ENCODE measurements around the gene TMEM238L.

TMEM238L gene

DNA sequence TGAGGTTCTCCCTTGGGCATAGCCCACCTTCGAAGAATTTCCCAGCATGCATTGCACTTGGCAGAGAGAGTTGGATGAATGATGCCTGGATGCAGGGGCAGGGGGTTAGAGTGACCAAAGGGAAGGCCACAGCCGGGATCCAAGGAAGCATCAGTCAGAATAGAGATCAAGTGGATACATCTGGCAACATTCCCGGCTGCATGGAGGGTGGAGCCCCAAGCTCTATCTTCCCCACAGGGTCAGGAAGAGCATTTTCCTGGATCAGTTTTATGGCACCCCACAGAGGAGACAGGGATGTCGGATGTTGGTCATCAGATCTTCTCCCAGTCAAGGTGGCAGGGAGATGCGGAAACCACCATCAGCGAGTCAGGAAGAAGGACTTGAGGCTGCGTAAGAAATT lies 21.0 kb upstream of the TMEM238L start:
- Histone ChIP-seq H3K18ac (ENCODE audit: low read depth in 1 of 2, low read length in 2 of 2) (no peak overlapping the region), H2BK5ac (ENCODE audit: low read depth, low read length, poor library complexity, severe bottlenecking) (no peak overlapping the region), H2BK120ac (ENCODE audit: low read depth, low read length) (no peak overlapping the region), H2AFZ (ENCODE audit: low read depth, low read length) (no peak overlapping the region), H3K9me3 (ENCODE audit: control insufficient read depth, low read length) (no peaks in the 10 kb centered on the region), H2BK12ac (ENCODE audit: low read length in 2 of 2) (no peak overlapping the region), H3K79me1 (replicated peaks; ENCODE audit: low read length, poor library complexity, severe bottlenecking) (no peaks in the 10 kb centered on the region), H4K91ac (ENCODE audit: low read length) (no peak overlapping the region), H3K9ac (ENCODE audit: low read length) (no peak overlapping the region), H3K4me2 (ENCODE audit: low read length, poor library complexity, severe bottlenecking) (no peak overlapping the region), H3K36me3 (ENCODE audit: control insufficient read depth in 1 of 2, insufficient read depth in 2 of 2, low read depth in 1 of 2, low read length in 2 of 2) (no peaks in the 10 kb centered on the region), H3K4me3 (ENCODE audit: insufficient read depth in 1 of 2, low read depth in 1 of 2, low read length in 2 of 2) (no peak overlapping the region), H3K27me3 (ENCODE audit: control insufficient read depth in 1 of 2, insufficient read depth in 1 of 2, low read length in 2 of 2) (peaks cover 0 to 16% of the 10 kb centered on the region in 2 experiments), H3K14ac (ENCODE audit: low read length in 2 of 2) (no peak overlapping the region), H2BK15ac (ENCODE audit: low read depth, poor library complexity, severe bottlenecking) (no peak overlapping the region), H3K23ac (ENCODE audit: low read length in 2 of 2) (no peak overlapping the region), H3K27ac (ENCODE audit: low read length, poor library complexity, severe bottlenecking) (no peak overlapping the region), H3K4ac (ENCODE audit: low read depth in 1 of 2, low read length in 2 of 2) (no peak overlapping the region), H4K8ac (ENCODE audit: low read length) (no peak overlapping the region), H3K4me1 (ENCODE audit: control insufficient read depth, insufficient read depth, low read depth, low read length) (no peaks in the 10 kb centered on the region), H2AK5ac (ENCODE audit: low read length, severe bottlenecking) (no peak overlapping the region)
- DNase-seq = no peak
- WGBS = 87% methylated on average over 7 of the region's 7 CpGs

DNA sequence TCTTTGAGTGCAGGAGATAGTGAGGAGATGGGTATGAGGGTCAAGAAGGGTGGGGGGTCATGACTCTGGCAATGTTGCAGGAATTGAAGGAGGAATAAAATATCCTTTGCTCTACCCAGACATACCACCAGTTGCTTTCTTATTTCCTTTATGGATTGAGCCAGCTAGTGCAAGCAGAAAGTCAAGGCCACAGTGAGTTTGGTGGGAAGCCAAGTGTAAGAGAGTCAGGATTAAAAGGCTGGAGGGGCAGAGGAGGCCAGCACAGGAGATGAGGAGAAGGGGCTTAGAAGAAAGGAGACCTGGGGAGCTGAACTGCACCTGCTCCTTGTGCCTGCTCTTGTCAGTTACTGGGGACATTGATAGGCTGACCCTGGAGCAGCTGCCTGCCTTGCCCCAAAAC lies 17.9 kb upstream of the TMEM238L start:
- no peak overlapping the region for H3K27ac ChIP-seq (ENCODE audit: low read length, poor library complexity, severe bottlenecking)
- H3K4ac ChIP-seq (ENCODE audit: low read depth in 1 of 2, low read length in 2 of 2) = no peak overlapping the region
- H2BK15ac ChIP-seq (ENCODE audit: low read depth, poor library complexity, severe bottlenecking) = no peak overlapping the region
- H3K18ac ChIP-seq (ENCODE audit: low read depth in 1 of 2, low read length in 2 of 2) = no peak overlapping the region
- no peak overlapping the region for H3K4me2 ChIP-seq (ENCODE audit: low read length, poor library complexity, severe bottlenecking)
- DNase-seq = no peak
- no peak overlapping the region for H2AFZ ChIP-seq (ENCODE audit: low read depth, low read length)
- no peak overlapping the region for H2BK5ac ChIP-seq (ENCODE audit: low read depth, low read length, poor library complexity, severe bottlenecking)
- H3K9me3 ChIP-seq (ENCODE audit: control insufficient read depth, low read length) = no peaks in the 10 kb centered on the region
- H2BK120ac ChIP-seq (ENCODE audit: low read depth, low read length) = no peak overlapping the region
- H3K9ac ChIP-seq (ENCODE audit: low read length) = no peak overlapping the region
- no peaks in the 10 kb centered on the region for H3K4me1 ChIP-seq (ENCODE audit: control insufficient read depth, insufficient read depth, low read depth, low read length)
- H3K36me3 ChIP-seq (ENCODE audit: control insufficient read depth in 1 of 2, insufficient read depth in 2 of 2, low read depth in 1 of 2, low read length in 2 of 2) = no peaks in the 10 kb centered on the region
- H2BK12ac ChIP-seq (ENCODE audit: low read length in 2 of 2) = no peak overlapping the region
- H2AK5ac ChIP-seq (ENCODE audit: low read length, severe bottlenecking) = no peak overlapping the region
- no peak overlapping the region for H3K14ac ChIP-seq (ENCODE audit: low read length in 2 of 2)
- H4K8ac ChIP-seq (ENCODE audit: low read length) = no peak overlapping the region
- no peak overlapping the region for H4K91ac ChIP-seq (ENCODE audit: low read length)
- peaks cover 0 to 10% of the 10 kb centered on the region in 2 experiments for H3K27me3 ChIP-seq (ENCODE audit: control insufficient read depth in 1 of 2, insufficient read depth in 1 of 2, low read length in 2 of 2)
- H3K79me1 ChIP-seq (replicated peaks; ENCODE audit: low read length, poor library complexity, severe bottlenecking) = no peaks in the 10 kb centered on the region
- H3K23ac ChIP-seq (ENCODE audit: low read length in 2 of 2) = no peak overlapping the region
- no peak overlapping the region for H3K4me3 ChIP-seq (ENCODE audit: insufficient read depth in 1 of 2, low read depth in 1 of 2, low read length in 2 of 2)

DNA sequence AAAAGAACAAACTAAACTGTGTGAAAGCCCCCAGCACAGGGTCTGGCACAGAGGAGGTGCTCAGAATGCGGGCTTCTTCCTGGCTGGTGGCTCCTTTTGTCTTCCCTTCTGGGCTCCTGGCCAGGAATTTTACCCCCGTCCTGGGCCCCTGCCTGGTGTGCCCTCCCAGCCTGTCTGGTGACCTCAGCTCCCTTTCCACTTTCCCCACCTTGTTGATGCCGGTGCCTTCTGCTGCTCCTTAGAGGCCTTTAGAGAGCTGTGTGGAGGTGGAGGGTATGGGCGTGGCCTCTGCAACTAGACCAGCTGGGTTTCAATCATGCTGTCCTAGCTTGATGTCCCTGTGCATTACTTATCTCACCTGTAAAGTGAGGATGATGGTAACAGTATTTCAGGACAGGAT lies 17.2 kb upstream of the TMEM238L start:
- H3K4me2 ChIP-seq (ENCODE audit: low read length, poor library complexity, severe bottlenecking) = no peak overlapping the region
- WGBS = 43% methylated on average over 3 of the region's 4 CpGs
- no peaks in the 10 kb centered on the region for H3K4me1 ChIP-seq (ENCODE audit: control insufficient read depth, insufficient read depth, low read depth, low read length)
- no peaks in the 10 kb centered on the region for H3K9me3 ChIP-seq (ENCODE audit: control insufficient read depth, low read length)
- H3K27ac ChIP-seq (ENCODE audit: low read length, poor library complexity, severe bottlenecking) = no peak overlapping the region
- H3K14ac ChIP-seq (ENCODE audit: low read length in 2 of 2) = no peak overlapping the region
- H4K8ac ChIP-seq (ENCODE audit: low read length) = no peak overlapping the region
- no peak overlapping the region for H3K23ac ChIP-seq (ENCODE audit: low read length in 2 of 2)
- H2BK120ac ChIP-seq (ENCODE audit: low read depth, low read length) = no peak overlapping the region
- H2BK12ac ChIP-seq (ENCODE audit: low read length in 2 of 2) = no peak overlapping the region
- no peak overlapping the region for H2BK15ac ChIP-seq (ENCODE audit: low read depth, poor library complexity, severe bottlenecking)
- no peaks in the 10 kb centered on the region for H3K36me3 ChIP-seq (ENCODE audit: control insufficient read depth in 1 of 2, insufficient read depth in 2 of 2, low read depth in 1 of 2, low read length in 2 of 2)
- H3K9ac ChIP-seq (ENCODE audit: low read length) = no peak overlapping the region
- DNase-seq = no peak
- H4K91ac ChIP-seq (ENCODE audit: low read length) = no peak overlapping the region
- no peak overlapping the region for H2BK5ac ChIP-seq (ENCODE audit: low read depth, low read length, poor library complexity, severe bottlenecking)
- no peak overlapping the region for H3K18ac ChIP-seq (ENCODE audit: low read depth in 1 of 2, low read length in 2 of 2)
- no peaks in the 10 kb centered on the region for H3K79me1 ChIP-seq (replicated peaks; ENCODE audit: low read length, poor library complexity, severe bottlenecking)
- no peak overlapping the region for H2AK5ac ChIP-seq (ENCODE audit: low read length, severe bottlenecking)
- no peak overlapping the region for H3K4ac ChIP-seq (ENCODE audit: low read depth in 1 of 2, low read length in 2 of 2)
- H2AFZ ChIP-seq (ENCODE audit: low read depth, low read length) = no peak overlapping the region
- H3K27me3 ChIP-seq (ENCODE audit: control insufficient read depth in 1 of 2, insufficient read depth in 1 of 2, low read length in 2 of 2) = peaks cover 0 to 10% of the 10 kb centered on the region in 2 experiments
- H3K4me3 ChIP-seq (ENCODE audit: insufficient read depth in 1 of 2, low read depth in 1 of 2, low read length in 2 of 2) = no peak overlapping the region

DNA sequence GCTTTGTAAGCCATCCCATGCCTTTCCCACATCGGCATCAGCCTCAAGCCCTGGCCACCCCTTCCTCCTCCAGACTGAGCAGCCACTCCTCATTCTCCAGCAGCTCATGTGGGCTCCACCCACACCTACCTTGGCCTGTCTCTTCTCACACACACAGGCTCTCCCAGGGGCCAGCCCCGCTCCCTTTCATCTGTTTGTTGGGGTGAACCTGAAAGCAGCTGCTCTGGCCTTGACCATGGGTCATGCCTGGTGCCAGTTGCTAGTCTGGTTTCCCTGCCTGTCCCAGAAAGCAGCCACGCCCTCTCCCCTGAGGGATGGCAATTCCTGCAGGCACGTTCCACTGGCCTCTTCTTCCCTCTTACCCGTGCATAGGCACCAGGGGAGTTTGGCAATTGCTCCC lies 11.4 kb upstream of the TMEM238L start:
- no peaks in the 10 kb centered on the region for H3K9me3 ChIP-seq (ENCODE audit: control insufficient read depth, low read length)
- H2AFZ ChIP-seq (ENCODE audit: low read depth, low read length) = no peak overlapping the region
- no peaks in the 10 kb centered on the region for H3K4me1 ChIP-seq (ENCODE audit: control insufficient read depth, insufficient read depth, low read depth, low read length)
- no peak overlapping the region for H2AK5ac ChIP-seq (ENCODE audit: low read length, severe bottlenecking)
- H2BK120ac ChIP-seq (ENCODE audit: low read depth, low read length) = no peak overlapping the region
- H3K4ac ChIP-seq (ENCODE audit: low read depth in 1 of 2, low read length in 2 of 2) = no peak overlapping the region
- no peak overlapping the region for H3K18ac ChIP-seq (ENCODE audit: low read depth in 1 of 2, low read length in 2 of 2)
- H3K23ac ChIP-seq (ENCODE audit: low read length in 2 of 2) = no peak overlapping the region
- no peaks in the 10 kb centered on the region for H3K36me3 ChIP-seq (ENCODE audit: control insufficient read depth in 1 of 2, insufficient read depth in 2 of 2, low read depth in 1 of 2, low read length in 2 of 2)
- peaks cover 0 to 3% of the 10 kb centered on the region in 2 experiments for H3K27me3 ChIP-seq (ENCODE audit: control insufficient read depth in 1 of 2, insufficient read depth in 1 of 2, low read length in 2 of 2)
- H4K91ac ChIP-seq (ENCODE audit: low read length) = no peak overlapping the region
- no peak overlapping the region for H2BK5ac ChIP-seq (ENCODE audit: low read depth, low read length, poor library complexity, severe bottlenecking)
- no peak for DNase-seq
- no peak overlapping the region for H3K4me3 ChIP-seq (ENCODE audit: insufficient read depth in 1 of 2, low read depth in 1 of 2, low read length in 2 of 2)
- no peak overlapping the region for H3K14ac ChIP-seq (ENCODE audit: low read length in 2 of 2)
- H3K27ac ChIP-seq (ENCODE audit: low read length, poor library complexity, severe bottlenecking) = no peak overlapping the region
- H3K4me2 ChIP-seq (ENCODE audit: low read length, poor library complexity, severe bottlenecking) = no peak overlapping the region
- H4K8ac ChIP-seq (ENCODE audit: low read length) = no peak overlapping the region
- 62% methylated on average over 5 of the region's 5 CpGs for WGBS
- no peak overlapping the region for H2BK15ac ChIP-seq (ENCODE audit: low read depth, poor library complexity, severe bottlenecking)
- no peaks in the 10 kb centered on the region for H3K79me1 ChIP-seq (replicated peaks; ENCODE audit: low read length, poor library complexity, severe bottlenecking)
- no peak overlapping the region for H2BK12ac ChIP-seq (ENCODE audit: low read length in 2 of 2)
- H3K9ac ChIP-seq (ENCODE audit: low read length) = no peak overlapping the region
